ENCODE results near the gene GSAP.

GSAP gene

DNA sequence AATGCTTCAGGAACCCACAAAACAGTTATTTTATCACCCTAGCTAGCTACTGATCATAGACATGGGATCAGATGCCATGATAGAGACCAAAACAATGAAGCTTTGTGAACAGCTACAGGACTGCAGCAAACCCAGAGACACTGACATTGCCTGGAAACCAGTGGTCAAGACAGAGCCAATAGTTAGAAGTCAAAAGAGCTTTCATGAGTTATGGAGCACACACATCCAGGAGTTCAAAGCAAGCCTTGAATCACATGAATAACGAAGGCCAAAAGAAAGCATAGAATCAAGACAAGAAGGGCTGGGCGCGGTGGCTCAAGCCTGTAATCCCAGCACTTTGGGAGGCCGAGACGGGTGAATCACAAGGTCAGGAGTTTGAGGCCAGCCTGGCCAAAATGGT lies 34.5 kb upstream of the GSAP start:
- ATAC-seq = no peak
- Mint-ChIP-seq H3K36me3 (ENCODE audit: low read depth) (no peaks in the 10 kb centered on the region), H3K9me3 (no peaks in the 10 kb centered on the region), H3K4me3 (no peak overlapping the region), H3K4me1 (no peaks in the 10 kb centered on the region), H3K27me3 (no peaks in the 10 kb centered on the region), H3K27ac (no peak overlapping the region)
- no peak for DNase-seq

DNA sequence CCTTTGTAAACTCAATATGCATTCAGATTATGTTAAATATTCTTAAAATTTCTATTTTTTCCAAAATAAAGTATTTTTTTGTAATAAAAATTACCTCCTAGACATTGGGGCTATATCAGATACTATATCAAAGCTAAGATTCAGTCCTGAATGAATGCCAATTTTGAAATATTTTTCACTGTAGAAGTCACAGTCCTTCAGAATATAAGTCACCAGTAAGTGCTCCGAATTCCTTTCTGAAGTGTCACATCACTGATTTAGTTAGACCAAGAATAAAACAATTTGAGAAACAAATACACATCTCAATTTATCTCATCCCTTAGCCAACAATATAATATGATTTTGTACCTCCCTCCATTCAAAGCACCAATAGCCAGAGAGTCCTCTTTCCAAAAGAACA lies 33.9 kb upstream of the GSAP start:
- H3K27ac Mint-ChIP-seq = no peak overlapping the region
- no peak for DNase-seq

DNA sequence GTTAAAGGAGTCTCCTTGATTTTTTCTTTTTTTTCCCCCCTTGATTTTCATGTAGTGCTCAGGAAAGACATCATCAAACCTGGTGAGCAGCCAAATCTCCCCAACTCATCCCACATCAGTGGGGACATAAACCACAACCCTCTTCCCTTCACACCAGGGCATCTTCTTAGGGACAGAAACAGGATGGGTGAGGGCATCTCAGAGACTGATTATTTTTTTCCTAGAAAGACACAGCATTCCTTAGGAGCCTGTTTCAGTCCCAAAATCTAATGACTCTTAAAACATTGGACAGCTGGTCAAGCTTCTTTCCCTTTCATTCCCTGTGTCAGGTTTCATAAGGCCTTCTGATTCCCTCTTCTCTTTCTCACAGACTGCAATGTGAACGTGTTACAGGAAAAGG lies 31.5 kb upstream of the GSAP start:
- no peak overlapping the region for H3K27ac Mint-ChIP-seq
- no peak overlapping the region for H3K4me3 Mint-ChIP-seq
- ATAC-seq (no peak), DNase-seq (no peak)
- no peaks in the 10 kb centered on the region for H3K36me3 Mint-ChIP-seq (ENCODE audit: low read depth)
- no peaks in the 10 kb centered on the region for H3K9me3 Mint-ChIP-seq
- no peaks in the 10 kb centered on the region for H3K27me3 Mint-ChIP-seq
- peaks cover 1% of the 10 kb centered on the region for H3K4me1 Mint-ChIP-seq

More for the DNA sequence above, 33.9 kb upstream of the GSAP start:
- H3K4me1 Mint-ChIP-seq = no peaks in the 10 kb centered on the region
- ATAC-seq = no peak
- no peaks in the 10 kb centered on the region for H3K27me3 Mint-ChIP-seq
- no peaks in the 10 kb centered on the region for H3K9me3 Mint-ChIP-seq
- H3K36me3 Mint-ChIP-seq (ENCODE audit: low read depth) = no peaks in the 10 kb centered on the region
- no peak overlapping the region for H3K4me3 Mint-ChIP-seq

DNA sequence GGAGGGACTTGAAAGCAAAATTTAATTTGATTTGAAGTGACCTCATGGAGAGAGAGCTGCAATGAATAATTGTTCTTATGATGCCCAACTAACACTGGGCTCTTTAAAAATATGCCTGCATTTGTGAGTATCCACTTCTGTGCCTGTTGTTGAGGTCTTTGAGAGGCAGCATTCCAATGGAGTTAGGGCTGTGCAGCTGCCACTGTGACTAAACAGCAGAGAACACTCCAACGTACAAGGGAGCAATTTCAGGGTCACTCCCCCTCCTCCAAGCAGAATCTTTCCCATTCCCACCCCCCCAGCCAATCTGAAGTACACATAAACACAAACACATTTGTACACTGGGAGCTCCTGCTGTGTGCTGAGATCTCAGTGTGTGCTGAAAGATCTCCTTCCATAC lies 28.0 kb upstream of the GSAP start:
- Mint-ChIP-seq H3K36me3 (ENCODE audit: low read depth) (no peaks in the 10 kb centered on the region), H3K9me3 (no peaks in the 10 kb centered on the region), H3K27me3 (no peaks in the 10 kb centered on the region), H3K27ac (no peak overlapping the region), H3K4me1 (peaks cover 6% of the 10 kb centered on the region), H3K4me3 (no peak overlapping the region)
- no peak for DNase-seq
- no peak for ATAC-seq

DNA sequence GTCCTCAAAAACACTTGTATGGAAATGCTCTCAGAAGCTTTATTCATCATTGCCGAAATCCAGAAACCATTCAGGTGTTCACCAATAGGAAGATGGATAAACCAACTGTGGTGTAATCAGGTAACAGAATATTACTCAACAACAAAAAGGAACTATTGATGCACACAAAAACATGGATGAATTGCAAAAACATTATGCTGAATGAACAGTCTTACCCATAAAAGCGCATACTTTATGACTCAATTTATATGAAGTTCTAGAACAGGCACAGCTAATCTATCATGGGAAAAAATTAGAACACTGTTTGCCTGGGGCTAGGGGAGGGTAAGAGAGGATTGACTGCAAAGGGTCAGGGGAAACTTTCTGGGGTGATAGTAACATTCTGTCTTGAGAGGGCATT lies 26.9 kb upstream of the GSAP start:
- DNase-seq (no peak), ATAC-seq (no peak)
- no peaks in the 10 kb centered on the region for H3K9me3 Mint-ChIP-seq
- peaks cover 6% of the 10 kb centered on the region for H3K4me1 Mint-ChIP-seq
- H3K4me3 Mint-ChIP-seq = no peak overlapping the region
- H3K36me3 Mint-ChIP-seq (ENCODE audit: low read depth) = no peaks in the 10 kb centered on the region
- H3K27ac Mint-ChIP-seq = no peak overlapping the region
- no peaks in the 10 kb centered on the region for H3K27me3 Mint-ChIP-seq

DNA sequence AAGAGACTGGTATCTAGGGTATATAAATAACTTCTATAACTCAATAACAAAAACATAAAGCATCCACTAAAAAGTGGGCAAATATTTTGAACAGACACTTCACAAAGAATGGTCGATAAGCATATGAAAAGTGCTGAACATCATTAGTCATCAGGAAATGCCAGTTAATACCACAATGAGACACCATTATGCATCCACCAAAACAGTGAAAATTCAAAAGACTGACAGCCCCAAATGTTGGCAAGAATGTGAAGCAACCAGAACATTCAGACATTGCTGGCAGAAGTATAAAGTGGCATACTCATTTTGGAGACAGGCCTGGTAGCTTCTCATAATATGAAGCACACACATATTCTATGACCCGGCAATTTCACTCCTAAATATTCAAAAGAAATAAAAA lies 26.5 kb upstream of the GSAP start:
- Mint-ChIP-seq H3K36me3 (ENCODE audit: low read depth) (no peaks in the 10 kb centered on the region), H3K4me1 (peaks cover 6% of the 10 kb centered on the region), H3K27me3 (no peaks in the 10 kb centered on the region), H3K4me3 (no peak overlapping the region), H3K27ac (no peak overlapping the region), H3K9me3 (no peaks in the 10 kb centered on the region)
- ATAC-seq (no peak), DNase-seq (no peak)

DNA sequence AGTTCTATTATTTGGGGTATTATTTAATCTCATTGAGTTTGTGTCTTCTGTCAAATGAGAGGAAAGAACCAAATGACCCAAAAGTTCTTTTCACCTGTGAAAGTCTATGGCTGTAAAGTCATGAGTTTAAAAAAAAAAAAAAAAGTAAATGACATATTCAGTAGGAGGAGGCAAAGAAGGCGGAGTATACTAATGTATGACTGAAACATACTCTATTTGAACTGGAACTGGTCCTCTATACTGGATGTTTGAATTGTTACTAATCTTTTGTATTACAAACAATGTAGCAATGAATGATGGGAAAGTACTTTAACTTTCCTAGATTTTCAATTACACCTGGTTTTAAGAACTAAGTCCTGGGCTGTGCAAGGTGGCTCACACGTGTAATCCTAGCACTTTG lies 24.9 kb upstream of the GSAP start:
- no peaks in the 10 kb centered on the region for H3K27me3 Mint-ChIP-seq
- no peak overlapping the region for H3K4me3 Mint-ChIP-seq
- no peak overlapping the region for H3K27ac Mint-ChIP-seq
- ATAC-seq (no peak), DNase-seq (no peak)
- peaks cover 6% of the 10 kb centered on the region for H3K4me1 Mint-ChIP-seq
- H3K36me3 Mint-ChIP-seq (ENCODE audit: low read depth) = no peaks in the 10 kb centered on the region
- no peaks in the 10 kb centered on the region for H3K9me3 Mint-ChIP-seq

DNA sequence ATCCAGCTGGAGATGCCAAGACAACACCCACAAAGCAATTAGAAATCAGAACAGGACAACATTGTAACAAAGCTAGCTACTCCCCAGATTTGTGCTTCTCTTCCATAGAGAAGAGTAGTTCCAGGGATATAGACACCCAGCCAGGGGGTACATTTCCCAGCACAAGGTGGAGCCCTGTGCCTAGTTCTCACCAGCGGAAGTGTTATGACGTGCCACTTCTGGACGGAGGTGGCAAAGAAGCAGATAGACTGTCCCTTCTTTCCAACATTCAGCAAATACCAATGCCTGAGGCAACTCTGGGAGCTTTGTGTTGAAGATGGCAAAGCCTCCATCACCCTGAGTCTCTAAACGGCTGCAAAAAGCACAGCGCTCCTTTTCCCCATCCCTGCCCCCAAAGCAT lies 23.4 kb upstream of the GSAP start:
- DNase-seq = no peak
- ATAC-seq = no peak
- no peak overlapping the region for H3K4me3 Mint-ChIP-seq
- H3K4me1 Mint-ChIP-seq = peaks cover 6% of the 10 kb centered on the region
- H3K9me3 Mint-ChIP-seq = no peaks in the 10 kb centered on the region
- H3K27ac Mint-ChIP-seq = no peak overlapping the region
- no peaks in the 10 kb centered on the region for H3K36me3 Mint-ChIP-seq (ENCODE audit: low read depth)
- H3K27me3 Mint-ChIP-seq = no peaks in the 10 kb centered on the region

DNA sequence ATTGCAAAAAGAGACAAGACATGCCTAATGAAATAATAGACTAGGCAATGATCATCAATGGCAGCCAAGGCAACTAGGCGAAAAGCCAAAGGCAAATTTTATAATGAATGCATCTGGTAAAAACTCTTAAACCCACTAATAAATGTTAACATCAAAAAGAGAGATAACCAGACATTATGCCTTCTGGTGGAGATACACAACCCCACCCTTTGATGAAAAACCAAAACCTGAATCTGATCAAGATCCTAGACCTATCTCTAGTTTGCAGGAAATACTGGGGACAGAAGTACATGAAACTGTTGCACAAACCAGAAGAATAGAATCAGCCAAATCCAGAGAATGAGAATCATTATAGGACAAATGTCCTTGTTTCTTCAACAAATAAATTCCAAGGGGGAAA lies 22.0 kb upstream of the GSAP start:
- Mint-ChIP-seq H3K36me3 (ENCODE audit: low read depth) (no peaks in the 10 kb centered on the region), H3K4me1 (peaks cover 6% of the 10 kb centered on the region), H3K27me3 (no peaks in the 10 kb centered on the region), H3K9me3 (no peaks in the 10 kb centered on the region), H3K27ac (no peak overlapping the region), H3K4me3 (no peak overlapping the region)
- DNase-seq (no peak), ATAC-seq (no peak)

DNA sequence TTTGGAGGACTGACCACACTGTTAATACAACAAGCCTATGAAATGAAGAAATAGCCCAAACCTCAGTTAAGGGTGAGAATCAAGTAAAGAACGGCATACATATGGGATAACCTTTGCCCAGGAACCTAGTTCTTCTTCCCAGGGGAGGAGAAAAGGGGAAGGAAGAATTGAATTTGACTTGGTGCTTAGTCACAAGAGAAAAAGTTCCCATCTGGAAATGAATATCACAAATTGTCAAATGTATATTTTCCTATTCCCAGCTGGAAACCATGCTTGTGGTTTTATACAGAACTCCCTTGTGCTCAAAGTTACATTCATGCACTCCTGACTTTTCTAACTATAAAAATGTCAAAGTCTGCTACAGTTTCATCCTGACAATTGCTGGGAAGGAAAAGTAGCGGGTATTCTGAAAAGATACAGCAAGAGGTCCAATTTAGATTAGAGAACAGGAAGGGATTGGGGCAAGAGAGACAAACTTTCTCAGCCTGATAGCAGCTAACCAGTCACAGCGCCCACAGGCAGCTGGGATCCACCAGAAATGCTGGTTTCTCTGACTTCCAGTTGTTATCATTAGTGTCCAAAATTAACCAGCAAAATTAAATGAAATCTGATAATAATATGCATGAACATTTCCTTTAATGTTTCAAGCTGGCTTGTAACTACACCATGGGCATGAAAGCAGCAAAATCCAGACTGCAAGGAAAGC lies 18.6 kb upstream of the GSAP start:
- H3K4me3 Mint-ChIP-seq = no peak overlapping the region
- H3K27ac Mint-ChIP-seq = no peak overlapping the region
- no peaks in the 10 kb centered on the region for H3K4me1 Mint-ChIP-seq
- no peaks in the 10 kb centered on the region for H3K27me3 Mint-ChIP-seq
- H3K36me3 Mint-ChIP-seq (ENCODE audit: low read depth) = no peaks in the 10 kb centered on the region
- ATAC-seq (no peak), DNase-seq (no peak)
- H3K9me3 Mint-ChIP-seq = no peaks in the 10 kb centered on the region

DNA sequence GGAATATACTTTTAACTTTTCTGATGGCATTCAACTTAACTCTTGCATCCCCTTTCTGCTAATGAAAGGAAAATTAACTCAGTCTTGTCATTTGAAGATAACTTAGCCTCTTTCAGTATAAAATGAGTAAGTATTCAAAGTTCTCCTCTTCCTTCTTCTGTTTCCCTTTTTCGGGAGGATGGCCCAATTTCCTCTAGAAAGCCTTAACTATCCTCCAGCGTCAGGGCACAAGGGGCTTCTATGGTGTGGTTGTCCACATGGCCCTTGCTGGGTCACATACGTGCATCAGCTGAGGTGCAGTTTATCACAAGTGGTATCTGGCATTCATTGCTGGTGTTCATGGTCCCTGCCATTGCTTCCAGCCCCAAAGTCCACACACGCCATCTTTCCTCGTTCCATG lies 17.8 kb upstream of the GSAP start:
- Mint-ChIP-seq H3K27ac (no peak overlapping the region), H3K4me3 (no peak overlapping the region), H3K4me1 (peaks cover 4% of the 10 kb centered on the region), H3K36me3 (ENCODE audit: low read depth) (no peaks in the 10 kb centered on the region), H3K9me3 (no peaks in the 10 kb centered on the region), H3K27me3 (no peaks in the 10 kb centered on the region)
- DNase-seq (no peak), ATAC-seq (no peak)

DNA sequence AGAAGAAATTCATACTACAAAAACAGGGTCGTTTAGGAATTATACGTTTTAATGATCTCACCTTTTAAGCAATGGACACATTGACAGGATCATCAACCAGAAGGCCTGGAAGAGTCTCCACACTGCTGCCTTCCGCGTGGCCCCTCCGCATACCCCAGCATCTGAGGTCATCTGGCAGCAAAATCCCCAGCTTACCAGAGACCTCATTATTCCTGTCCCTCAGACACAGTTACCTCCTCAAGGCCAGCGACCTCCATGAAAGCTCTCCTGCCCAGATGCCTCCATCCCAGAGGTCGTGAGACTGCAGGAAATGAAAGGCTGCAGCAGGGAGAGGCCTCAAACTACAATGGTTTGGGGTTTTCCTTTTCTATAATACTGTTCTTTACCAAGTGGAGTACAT lies 14.8 kb upstream of the GSAP start:
- no peak overlapping the region for H3K4me3 Mint-ChIP-seq
- H3K4me1 Mint-ChIP-seq = peaks cover 22% of the 10 kb centered on the region
- no peaks in the 10 kb centered on the region for H3K36me3 Mint-ChIP-seq (ENCODE audit: low read depth)
- H3K27me3 Mint-ChIP-seq = no peaks in the 10 kb centered on the region
- no peak overlapping the region for H3K27ac Mint-ChIP-seq
- ATAC-seq = no peak
- no peaks in the 10 kb centered on the region for H3K9me3 Mint-ChIP-seq
- no peak for DNase-seq

DNA sequence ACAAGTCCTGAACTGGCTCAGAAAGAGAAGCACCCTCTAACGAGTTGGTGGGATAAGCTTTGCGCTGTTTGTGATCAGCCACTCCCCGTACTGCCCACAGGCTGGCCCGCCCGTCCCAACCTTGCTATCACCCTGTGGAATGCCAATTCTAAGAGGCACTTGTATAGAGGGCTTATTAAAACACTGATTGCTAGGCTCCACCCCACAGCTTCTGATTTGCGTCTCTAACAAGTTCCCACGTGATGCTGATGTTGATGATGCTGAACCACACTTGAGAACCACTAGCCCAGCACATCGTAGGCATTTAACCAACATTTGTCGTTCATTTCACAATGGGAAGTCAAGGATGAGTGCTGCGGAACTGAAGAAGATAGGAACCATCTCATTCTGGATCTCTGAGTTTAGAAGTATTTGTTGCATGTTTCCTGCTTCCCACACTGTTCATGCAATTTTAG lies 12.7 kb upstream of the GSAP start:
- DNase-seq (no peak), ATAC-seq (no peak)
- Mint-ChIP-seq H3K4me1 (peaks cover 22% of the 10 kb centered on the region), H3K9me3 (no peaks in the 10 kb centered on the region), H3K4me3 (no peak overlapping the region), H3K27me3 (no peaks in the 10 kb centered on the region), H3K36me3 (ENCODE audit: low read depth) (no peaks in the 10 kb centered on the region), H3K27ac (no peak overlapping the region)

DNA sequence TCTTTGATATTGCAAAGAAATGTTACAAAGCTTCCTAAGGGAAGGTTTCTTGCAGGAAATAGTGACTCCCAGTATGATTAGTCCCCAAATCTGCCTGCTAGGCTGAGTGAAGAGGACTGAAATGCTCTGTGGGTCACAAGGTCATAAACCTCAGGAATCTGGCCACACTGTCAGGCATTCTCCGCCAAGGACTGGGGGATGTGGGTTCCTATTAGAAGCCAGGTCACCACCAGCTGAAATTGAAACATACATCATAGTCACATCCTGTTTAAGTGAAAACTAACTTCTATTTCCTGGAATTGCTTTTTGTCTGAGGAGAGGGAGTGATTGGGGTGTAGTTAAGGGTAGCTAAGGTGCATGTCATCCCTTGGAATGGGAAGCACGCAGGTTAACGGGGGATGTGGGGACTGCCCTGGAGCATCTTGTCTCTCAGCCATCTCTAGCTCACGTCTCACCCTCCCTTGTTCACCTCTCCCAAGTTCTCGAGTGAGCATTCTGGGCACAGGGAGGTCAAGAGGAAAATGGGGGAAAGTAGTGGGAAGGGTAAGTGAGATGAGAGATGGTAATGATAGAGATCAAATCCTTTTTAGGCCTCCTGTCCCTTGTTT lies 12.0 kb upstream of the GSAP start:
- H3K9me3 Mint-ChIP-seq = no peaks in the 10 kb centered on the region
- H3K27me3 Mint-ChIP-seq = no peaks in the 10 kb centered on the region
- no peaks in the 10 kb centered on the region for H3K36me3 Mint-ChIP-seq (ENCODE audit: low read depth)
- peak; percentile 75 for ATAC-seq
- H3K27ac Mint-ChIP-seq = peak overlapping the region; percentile 69
- DNase-seq = no peak
- peaks cover 22% of the 10 kb centered on the region for H3K4me1 Mint-ChIP-seq
- H3K4me3 Mint-ChIP-seq = peak overlapping the region; percentile 7

DNA sequence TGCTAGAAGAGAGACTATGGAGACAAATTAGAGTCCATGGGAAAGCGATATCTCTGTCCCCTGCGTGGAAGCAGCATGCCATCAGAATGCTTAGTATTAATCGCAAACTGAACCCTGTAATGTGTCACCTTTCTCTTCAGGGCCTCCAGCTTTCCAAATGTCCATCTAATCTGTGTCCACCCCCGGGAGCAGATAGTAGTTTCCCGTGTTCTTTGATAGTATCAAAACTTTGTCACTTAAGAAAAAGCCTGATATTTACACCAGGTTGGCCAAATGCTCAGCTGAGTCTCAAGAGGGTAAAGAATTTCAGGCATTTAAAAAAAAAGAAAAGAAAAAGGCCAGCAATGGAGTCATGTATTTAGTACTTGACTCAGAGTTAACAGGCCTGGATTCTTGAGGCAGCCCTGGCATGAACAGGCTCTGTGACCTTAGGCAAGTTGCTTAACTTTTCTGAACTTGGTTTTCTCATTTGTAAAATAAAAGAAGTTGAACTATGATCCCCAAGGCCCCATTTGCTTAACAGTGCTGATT lies 10.4 kb upstream of the GSAP start:
- DNase-seq (no peak), ATAC-seq (no peak)
- peaks cover 22% of the 10 kb centered on the region for H3K4me1 Mint-ChIP-seq
- no peaks in the 10 kb centered on the region for H3K9me3 Mint-ChIP-seq
- H3K27ac Mint-ChIP-seq = no peak overlapping the region
- H3K27me3 Mint-ChIP-seq = no peaks in the 10 kb centered on the region
- no peaks in the 10 kb centered on the region for H3K36me3 Mint-ChIP-seq (ENCODE audit: low read depth)
- no peak overlapping the region for H3K4me3 Mint-ChIP-seq
